WTC11 (cell line): Measurements from ENCODE around the gene ACYP2. TPM values are rescaled to one million over a fixed set of nuclear protein-coding genes. Genes with fewer than 3 reads are reported as not detected.

ENCODE experiments used
- ATAC-seq: fragments of 200-7000 bp; cut with Tn5 transposase; 2 replicates; pipeline ENCODE4 v1.10.0; 2021; ENCODE audit warnings: mild to moderate bottlenecking, moderate library complexity
- CTCF ChIA-PET: fragments of 300-600 bp; sonication (Branson Sonifier 250); formaldehyde crosslinking; loops from one replicate; lab custom pipeline; 2021; ENCODE audit warnings: antibody characterized with exemption; lab: Charles Lee
- POLR2A ChIA-PET: fragments of 350-600 bp; sonication (Branson Sonifier 250); formaldehyde crosslinking; loops from one replicate; lab custom pipeline; 2021; ENCODE audit warnings: antibody characterized with exemption; lab: Charles Lee
- DNase-seq: peaks from one replicate; pipeline ENCODE4 v3.0.0; 2021; ENCODE audit warnings: low spot score
- H3K27ac Mint-ChIP-seq: 2 replicates; pipeline ENCODE4 v1.8.0; 2021; ENCODE audit warnings: mixed read lengths
- H3K27me3 Mint-ChIP-seq: 2 replicates; pipeline ENCODE4 v1.8.0; 2021; ENCODE audit warnings: low read depth, mild to moderate bottlenecking, moderate library complexity, mixed read lengths
- H3K36me3 Mint-ChIP-seq: 2 replicates; pipeline ENCODE4 v1.8.0; 2021; ENCODE audit warnings: mixed read lengths
- H3K4me1 Mint-ChIP-seq: 2 replicates; pipeline ENCODE4 v1.8.0; 2022; ENCODE audit warnings: mixed read lengths
- H3K4me3 Mint-ChIP-seq: 2 replicates; pipeline ENCODE4 v1.8.0; 2021; ENCODE audit warnings: mild to moderate bottlenecking, moderate library complexity, mixed read lengths
- H3K9me3 Mint-ChIP-seq: 2 replicates; pipeline ENCODE4 v1.8.0; 2021; ENCODE audit warnings: mixed read lengths
- AR ChIP-seq: fragments of 250-450 bp; sonication (Bioruptor Pico); IDR thresholded peaks from 2 replicates; pipeline ENCODE4 v1.9.0; 2021; ENCODE audit warnings: mild to moderate bottlenecking
- CREM ChIP-seq: sonication (generic); formaldehyde crosslinking; IDR thresholded peaks from 2 replicates; pipeline ENCODE4 v1.8.1; 2022; ENCODE audit warnings: mild to moderate bottlenecking, missing genetic modification reagents, moderate library complexity
- E2F4 ChIP-seq: sonication (generic); formaldehyde crosslinking; IDR thresholded peaks from 2 replicates; pipeline ENCODE4 v1.8.1; 2022; ENCODE audit warnings: low read depth, mild to moderate bottlenecking, moderate library complexity, missing genetic modification reagents, borderline replicate concordance
- ELF4 ChIP-seq: sonication (generic); formaldehyde crosslinking; IDR thresholded peaks from 2 replicates; pipeline ENCODE4 v1.8.1; 2022; ENCODE audit warnings: low read depth, mild to moderate bottlenecking, moderate library complexity, missing genetic modification reagents
- FOXJ3 ChIP-seq: sonication (generic); formaldehyde crosslinking; IDR thresholded peaks from 2 replicates; pipeline ENCODE4 v1.9.0; 2021; ENCODE audit warnings: missing genetic modification reagents, mild to moderate bottlenecking, borderline replicate concordance
- GRHL2 ChIP-seq: fragments of 250-450 bp; sonication (Bioruptor Pico); IDR thresholded peaks from 2 replicates; pipeline ENCODE4 v1.8.0; 2022; ENCODE audit warnings: mild to moderate bottlenecking, moderate library complexity; ENCODE audit not compliant: insufficient replicate concordance, severe bottlenecking
- GTF2I ChIP-seq: fragments of 250-450 bp; sonication (Bioruptor Pico); conservative IDR thresholded peaks from 2 replicates; pipeline ENCODE4 v1.4.0; 2021; ENCODE audit warnings: mild to moderate bottlenecking
- JAZF1 ChIP-seq: fragments of 250-450 bp; sonication (Bioruptor Pico); IDR thresholded peaks from 2 replicates; pipeline ENCODE4 v1.9.0; 2021; ENCODE audit warnings: moderate library complexity, mild to moderate bottlenecking, inconsistent platforms
- MYBL2 ChIP-seq: sonication (generic); formaldehyde crosslinking; IDR thresholded peaks from 2 replicates; pipeline ENCODE4 v1.8.1; 2023; ENCODE audit warnings: mild to moderate bottlenecking, moderate library complexity, missing genetic modification reagents
- NFATC4 ChIP-seq: fragments of 250-450 bp; sonication (Bioruptor Pico); IDR thresholded peaks from 2 replicates; pipeline ENCODE4 v1.9.0; 2021; ENCODE audit warnings: mild to moderate bottlenecking
- NR1H2 ChIP-seq: sonication (generic); formaldehyde crosslinking; IDR thresholded peaks from 2 replicates; pipeline ENCODE4 v1.9.0; 2021; ENCODE audit warnings: mild to moderate bottlenecking, moderate library complexity, missing genetic modification reagents
- NR3C1 ChIP-seq: sonication (generic); formaldehyde crosslinking; conservative IDR thresholded peaks from 2 replicates; pipeline ENCODE4 v1.8.1; 2023; ENCODE audit warnings: low read depth, mild to moderate bottlenecking, missing genetic modification reagents
- OVOL2 ChIP-seq: fragments of 250-450 bp; sonication (Bioruptor Pico); IDR thresholded peaks from 2 replicates; pipeline ENCODE4 v1.9.0; 2021; ENCODE audit warnings: mild to moderate bottlenecking, borderline replicate concordance
- PREB ChIP-seq: sonication (generic); formaldehyde crosslinking; IDR thresholded peaks from 2 replicates; pipeline ENCODE4 v1.8.1; 2022; ENCODE audit warnings: mild to moderate bottlenecking, missing genetic modification reagents, moderate library complexity, borderline replicate concordance
- RELA ChIP-seq: sonication (generic); formaldehyde crosslinking; IDR thresholded peaks from 2 replicates; pipeline ENCODE4 v1.8.1; 2022; ENCODE audit warnings: missing genetic modification reagents, mild to moderate bottlenecking, borderline replicate concordance
- RORB ChIP-seq: fragments of 250-450 bp; sonication (Bioruptor Pico); IDR thresholded peaks from 2 replicates; pipeline ENCODE4 v1.9.0; 2021; ENCODE audit warnings: mild to moderate bottlenecking
- SMAD4 ChIP-seq: sonication (generic); formaldehyde crosslinking; IDR thresholded peaks from 2 replicates; pipeline ENCODE4 v1.8.0; 2022; ENCODE audit warnings: mild to moderate bottlenecking, missing genetic modification reagents
- SP1 ChIP-seq: sonication (generic); formaldehyde crosslinking; conservative IDR thresholded peaks from 2 replicates; pipeline ENCODE4 v1.8.1; 2022; ENCODE audit warnings: missing genetic modification reagents
- ZNF138 ChIP-seq: sonication (generic); formaldehyde crosslinking; conservative IDR thresholded peaks from 2 replicates; pipeline ENCODE4 v1.8.1; 2022; ENCODE audit warnings: mild to moderate bottlenecking, moderate library complexity, missing genetic modification reagents
- ZNF263 ChIP-seq: sonication (generic); formaldehyde crosslinking; IDR thresholded peaks from 2 replicates; pipeline ENCODE4 v1.8.1; 2022; ENCODE audit warnings: low read depth, mild to moderate bottlenecking, moderate library complexity, missing genetic modification reagents
- ZNF532 ChIP-seq: fragments of 250-450 bp; sonication (Bioruptor Pico); IDR thresholded peaks from 2 replicates; pipeline ENCODE4 v1.9.0; 2021; ENCODE audit warnings: mild to moderate bottlenecking, borderline replicate concordance
- ZSCAN18 ChIP-seq: fragments of 250-450 bp; sonication (Bioruptor Pico); IDR thresholded peaks from 2 replicates; pipeline ENCODE4 v2.1.2; 2022; ENCODE audit warnings: mild to moderate bottlenecking, moderate library complexity
- total RNA-seq: library from RNA; stranded (reverse); gene quantifications from 3 replicates; pipeline ENCODE4 v1.2.3, GENCODE V29; 2021
- TF ChIP-seq, protein P1 (sequence below): sonication (generic); formaldehyde crosslinking; IDR thresholded peaks from 2 replicates; pipeline ENCODE4 v1.8.0; 2022; ENCODE audit warnings: mild to moderate bottlenecking, missing genetic modification reagents
- TF ChIP-seq, protein P2 (sequence below): sonication (generic); formaldehyde crosslinking; IDR thresholded peaks from 2 replicates; pipeline ENCODE4 v1.8.1; 2023; ENCODE audit warnings: mild to moderate bottlenecking, missing genetic modification reagents, moderate library complexity
- TF ChIP-seq, protein P3 (sequence below): fragments of 250-450 bp; sonication (Bioruptor Pico); IDR thresholded peaks from 2 replicates; pipeline ENCODE4 v1.9.0; 2021; ENCODE audit warnings: mild to moderate bottlenecking

Gene ACYP2
- total RNA-seq, 1 experiment from 2014 or later = 4.4 TPM

GRCh38 chr2:54209379-54209778 is 94.0 kb downstream of the ACYP2 start:
- POLR2A ChIA-PET = no interaction called here
- TF ChIP-seq MYBL2 (CRISPR knock-in tag) (no peak), ELF4 (CRISPR knock-in tag) (no peak), RELA (CRISPR knock-in tag) (no peak), GTF2I (CRISPR knock-in tag) (no peak), ZNF263 (no peak), SMAD4 (no peak), CREM (CRISPR knock-in tag) (no peak), FOXJ3 (CRISPR knock-in tag) (no peak), ZNF532 (CRISPR knock-in tag) (no peak), GRHL2 (CRISPR knock-in tag) (no peak), NFATC4 (CRISPR knock-in tag) (no peak), ZNF138 (CRISPR knock-in tag) (no peak), PREB (CRISPR knock-in tag) (no peak)
- TF ChIP-seq, protein P1, sequence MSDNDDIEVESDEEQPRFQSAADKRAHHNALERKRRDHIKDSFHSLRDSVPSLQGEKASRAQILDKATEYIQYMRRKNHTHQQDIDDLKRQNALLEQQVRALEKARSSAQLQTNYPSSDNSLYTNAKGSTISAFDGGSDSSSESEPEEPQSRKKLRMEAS = no peak
- TF ChIP-seq, protein P2, sequence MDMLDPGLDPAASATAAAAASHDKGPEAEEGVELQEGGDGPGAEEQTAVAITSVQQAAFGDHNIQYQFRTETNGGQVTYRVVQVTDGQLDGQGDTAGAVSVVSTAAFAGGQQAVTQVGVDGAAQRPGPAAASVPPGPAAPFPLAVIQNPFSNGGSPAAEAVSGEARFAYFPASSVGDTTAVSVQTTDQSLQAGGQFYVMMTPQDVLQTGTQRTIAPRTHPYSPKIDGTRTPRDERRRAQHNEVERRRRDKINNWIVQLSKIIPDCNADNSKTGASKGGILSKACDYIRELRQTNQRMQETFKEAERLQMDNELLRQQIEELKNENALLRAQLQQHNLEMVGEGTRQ (CRISPR knock-in tag) = no peak

GRCh38 chr2:54212456-54212855 is 97.0 kb downstream of the ACYP2 start:
- Mint-ChIP-seq H3K27ac (no peak overlapping the region), H3K9me3 (peaks cover 23% of the 10 kb centered on the region), H3K4me1 (no peaks in the 10 kb centered on the region), H3K27me3 (no peaks in the 10 kb centered on the region), H3K4me3 (no peak overlapping the region), H3K36me3 (peaks cover 11% of the 10 kb centered on the region)
- ATAC-seq (no peak), DNase-seq (no peak)
- POLR2A ChIA-PET = no interaction called here
- CTCF ChIA-PET = no interaction called here
- TF ChIP-seq SP1 (no peak), NFATC4 (CRISPR knock-in tag) (no peak), E2F4 (no peak), OVOL2 (CRISPR knock-in tag) (no peak), ZSCAN18 (CRISPR knock-in tag) (no peak), RORB (CRISPR knock-in tag) (no peak), NR1H2 (CRISPR knock-in tag) (no peak), JAZF1 (CRISPR knock-in tag) (no peak), NR3C1 (no peak), AR (no peak)
- TF ChIP-seq, protein P3, sequence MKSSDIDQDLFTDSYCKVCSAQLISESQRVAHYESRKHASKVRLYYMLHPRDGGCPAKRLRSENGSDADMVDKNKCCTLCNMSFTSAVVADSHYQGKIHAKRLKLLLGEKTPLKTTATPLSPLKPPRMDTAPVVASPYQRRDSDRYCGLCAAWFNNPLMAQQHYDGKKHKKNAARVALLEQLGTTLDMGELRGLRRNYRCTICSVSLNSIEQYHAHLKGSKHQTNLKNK (CRISPR knock-in tag) = no peak

More at GRCh38 chr2:54209379-54209778, 94.0 kb downstream of the ACYP2 start:
- H3K27me3 Mint-ChIP-seq = no peaks in the 10 kb centered on the region
- no peak overlapping the region for H3K4me3 Mint-ChIP-seq
- DNase-seq = no peak
- H3K27ac Mint-ChIP-seq = no peak overlapping the region
- peaks cover 4% of the 10 kb centered on the region; the same call in 1 of the 2 replicates for H3K36me3 Mint-ChIP-seq
- CTCF ChIA-PET = no interaction called here
- no peak for ATAC-seq
- H3K9me3 Mint-ChIP-seq = peaks cover 14% of the 10 kb centered on the region
- H3K4me1 Mint-ChIP-seq = peaks cover 11% of the 10 kb centered on the region
